Stimulated activated CD4-positive, alpha-beta T cell treated with anti-CD3 and anti-CD28 coated beads, Interleukin-15, amount 100 ng/mL, for 24 hours (primary cell): ENCODE results near the gene PCF11.

ENCODE experiments used
- DNase-seq: peaks from one replicate; pipeline ENCODE4 v3.0.0-alpha.2; 2020

The PCF11 gene

GRCh38 chr11:83152264-83152663 is 4.7 kb upstream of the PCF11 start:
- no peak for DNase-seq

GRCh38 chr11:83153764-83154163 is 3.2 kb upstream of the PCF11 start:
- DNase-seq: no peak

- peak; percentile 98 for DNase-seq
Measured at GRCh38 chr11:83156144-83156995, 561 bp upstream of the PCF11 start.

- peak; percentile 71 for DNase-seq
Measured at GRCh38 chr11:83157594-83158356, 844 bp downstream of the PCF11 start.

GRCh38 chr11:83158357-83158786 is 1.4 kb downstream of the PCF11 start:
- no peak for DNase-seq

- no peak for DNase-seq
Measured at GRCh38 chr11:83158965-83159901, 2.3 kb downstream of the PCF11 start.

GRCh38 chr11:83159902-83160865 is 3.3 kb downstream of the PCF11 start:
- peak; percentile 11 for DNase-seq

- no peak for DNase-seq
Measured at GRCh38 chr11:83161610-83162199, 4.8 kb downstream of the PCF11 start.

GRCh38 chr11:83162377-83162776 is 5.4 kb downstream of the PCF11 start:
- DNase-seq: no peak

GRCh38 chr11:83166193-83166866 is 9.4 kb downstream of the PCF11 start:
- DNase-seq: no peak

- DNase-seq: no peak
Measured at GRCh38 chr11:83168756-83169155, 11.8 kb downstream of the PCF11 start.

- DNase-seq: no peak
Measured at GRCh38 chr11:83170865-83171264, 13.9 kb downstream of the PCF11 start.

- DNase-seq: no peak
Measured at GRCh38 chr11:83172551-83172950, 15.6 kb downstream of the PCF11 start.

GRCh38 chr11:83174008-83174407 is 17.1 kb downstream of the PCF11 start:
- no peak for DNase-seq

- DNase-seq: no peak
Measured at GRCh38 chr11:83175815-83176214, 18.9 kb downstream of the PCF11 start.

- DNase-seq: no peak
Measured at GRCh38 chr11:83181815-83182214, 24.9 kb downstream of the PCF11 start.

- no peak for DNase-seq
Measured at GRCh38 chr11:83185767-83186166, 28.8 kb downstream of the PCF11 start.

- DNase-seq: no peak
Measured at GRCh38 chr11:83187465-83187864, 30.5 kb downstream of the PCF11 start.

GRCh38 chr11:83191491-83191890 is 34.6 kb downstream of the PCF11 start:
- DNase-seq: peak; percentile 21

GRCh38 chr11:83191986-83192385 is 35.1 kb downstream of the PCF11 start:
- DNase-seq: no peak
